Endothelial cell of umbilical vein (primary cell): Measurements from ENCODE around the gene KCTD19. TPM values are rescaled to one million over a fixed set of nuclear protein-coding genes. Genes with fewer than 3 reads are reported as not detected.

Experiments
- BruUV-seq: library from RNA; stranded (reverse); fragments of 400-500 nt; replicated peaks from 2 replicates; lab custom pipeline; 2021; lab: Mats Ljungman, UMichigan
- CTCF ChIA-PET: fragments of 300-600, 350-600 bp; sonication (Branson Sonifier 250); formaldehyde crosslinking; loops from one replicate; lab custom pipeline; 2021; ENCODE audit warnings: antibody characterized with exemption, inconsistent platforms; lab: Charles Lee
- POLR2A ChIA-PET: fragments of 300-600, 350-600 bp; sonication (Branson Sonifier 250); formaldehyde crosslinking; loops from one replicate; lab custom pipeline; 2021; ENCODE audit warnings: antibody characterized with exemption, inconsistent platforms; lab: Charles Lee
- DNase-seq: peaks from one replicate; pipeline ENCODE4 v3.0.0-alpha.2; 2011; ENCODE audit warnings: low read depth, low spot score
- FAIRE-seq: peaks from 2 replicates; lab custom pipeline; 2011; peaks lifted over from hg19 to GRCh38; lab: Jason Lieb, UNC
- H2AFZ ChIP-seq: 2 replicates; pipeline ENCODE4 v1.6.0; 2012; ENCODE audit warnings: low read depth, low read length, control low read depth, inconsistent platforms
- H3K27ac ChIP-seq: 2 replicates; pipeline ENCODE4 v1.5.1; 2011; ENCODE audit warnings: low read depth, mild to moderate bottlenecking, control low read depth, low read length, moderate library complexity; ENCODE audit not compliant: insufficient read depth
- H3K27me3 ChIP-seq, 2 experiments: 2 replicates each; pipeline versions ENCODE4 v1.6.0 to v1.6.1; 2011; ENCODE audit warnings: low read length in 2 of 2, mixed read lengths in 1 of 2; ENCODE audit not compliant: control insufficient read depth in 2 of 2, insufficient read depth in 2 of 2
- H3K36me3 ChIP-seq, 2 experiments: 2 replicates in 1 of 2; 3 replicates in 1 of 2; pipeline ENCODE4 v1.5.1; 2011; ENCODE audit warnings: low read length in 2 of 2, mild to moderate bottlenecking in 1 of 2, moderate library complexity in 1 of 2; ENCODE audit not compliant: control insufficient read depth in 2 of 2, insufficient read depth in 2 of 2; ENCODE audit errors: extremely low read depth in 1 of 2
- H3K4me1 ChIP-seq: 3 replicates; pipeline ENCODE4 v1.5.1; 2011; ENCODE audit warnings: mild to moderate bottlenecking, low read length; ENCODE audit not compliant: control insufficient read depth, insufficient read depth; ENCODE audit errors: extremely low read depth
- H3K4me2 ChIP-seq: 2 replicates; pipeline ENCODE4 v1.6.1; 2011; ENCODE audit warnings: low read length, control low read depth, mixed read lengths; ENCODE audit not compliant: insufficient read depth
- H3K4me3 ChIP-seq, 3 experiments: fragments of 200-600 bp in 1 of 3; sonication (generic), shearing (Covaris generic) in 1 of 3; replicated peaks in 1 of 3; 2 replicates each; pipeline ENCODE4 v1.5.1; 2011 to 2016; ENCODE audit warnings: control low read depth in 3 of 3, low read length in 3 of 3, mild to moderate bottlenecking in 2 of 3, inconsistent platforms in 1 of 3, low read depth in 1 of 3, moderate library complexity in 1 of 3; ENCODE audit not compliant: insufficient read depth in 1 of 3
- H3K79me2 ChIP-seq: 2 replicates; pipeline ENCODE4 v1.6.0; 2012; ENCODE audit warnings: low read length, inconsistent platforms; ENCODE audit not compliant: control insufficient read depth, insufficient read depth
- H3K9ac ChIP-seq: replicated peaks from 2 replicates; pipeline ENCODE3; 2011; ENCODE audit warnings: low read length, control low read depth; ENCODE audit not compliant: insufficient read depth; ENCODE audit errors: extremely low read depth
- H3K9me1 ChIP-seq: replicated peaks from 3 replicates; pipeline ENCODE4 v1.6.0; 2011; ENCODE audit warnings: mild to moderate bottlenecking, low read length; ENCODE audit not compliant: control insufficient read depth, insufficient read depth; ENCODE audit errors: extremely low read depth
- H3K9me3 ChIP-seq: replicated peaks from 2 replicates; pipeline ENCODE4 v1.5.1; 2012; ENCODE audit warnings: low read length, inconsistent platforms; ENCODE audit not compliant: control insufficient read depth, insufficient read depth
- H4K20me1 ChIP-seq: replicated peaks from 2 replicates; pipeline ENCODE3; 2011; ENCODE audit warnings: mild to moderate bottlenecking, low read length; ENCODE audit not compliant: control insufficient read depth, insufficient read depth; ENCODE audit errors: extremely low read depth
- CTCF ChIP-seq, 2 donors: IDR thresholded peaks; 1 replicate in 1 of 2; 2 replicates in 1 of 2; pipeline ENCODE4 v1.5.1; 2011; ENCODE audit warnings: low read length in 2 of 2, mild to moderate bottlenecking in 2 of 2, moderate library complexity in 2 of 2, control low read depth in 1 of 2, inconsistent platforms in 1 of 2, low read depth in 1 of 2; ENCODE audit not compliant: insufficient read depth in 1 of 2; ENCODE audit errors: extremely low read depth in 1 of 2
- FOS ChIP-seq: IDR thresholded peaks from 2 replicates; pipeline ENCODE4 v1.6.1; 2011; ENCODE audit warnings: mild to moderate bottlenecking, low read length, moderate library complexity, borderline replicate concordance; ENCODE audit not compliant: insufficient read depth
- GATA2 ChIP-seq: IDR thresholded peaks from 2 replicates; pipeline ENCODE4 v1.7.0; 2011; ENCODE audit warnings: low read depth, mild to moderate bottlenecking, moderate library complexity, mixed read lengths, low read length; ENCODE audit not compliant: insufficient read length, insufficient read depth
- JUN ChIP-seq: IDR thresholded peaks from 2 replicates; pipeline ENCODE4 v1.6.1; 2011; ENCODE audit warnings: borderline replicate concordance, low read depth; ENCODE audit not compliant: insufficient read length, insufficient read depth
- MAX ChIP-seq: IDR thresholded peaks from 2 replicates; pipeline ENCODE4 v1.6.1; 2011; ENCODE audit not compliant: insufficient read depth, insufficient read length
- MYC ChIP-seq: IDR thresholded peaks from one replicate; pipeline ENCODE4 v1.6.1; 2011; ENCODE audit warnings: mild to moderate bottlenecking, low read depth, low read length
- POLR2A ChIP-seq: IDR thresholded peaks from 2 replicates; pipeline ENCODE4 v1.6.1; 2012; ENCODE audit warnings: low read depth, mild to moderate bottlenecking, control low read depth, low read length
- POLR2AphosphoS5 ChIP-seq: IDR thresholded peaks from 2 replicates; pipeline ENCODE4 v1.6.1; 2012; ENCODE audit warnings: low read depth, mild to moderate bottlenecking, control low read depth, low read length, moderate library complexity; ENCODE audit not compliant: insufficient read depth
- dilution Hi-C: fragments of 300-500 bp; cut with MboI; formaldehyde crosslinking; loops from one replicate; pipeline ENCODE4 v1.15.0; 2019; ENCODE audit warnings: low sequenced_read_pairs; ENCODE audit not compliant: extremely low pct_ligation_motif_present
- intact Hi-C: fragments of 100-400 bp; cut with micrococcal nuclease; formaldehyde crosslinking; loops from one replicate; pipeline ENCODE4 v1.10.0; 2022
- polyA plus RNA-seq, 4 experiments: library from polyadenylated mRNA; depleted of rRNA in 3 of 4; stranded (reverse) in 3 of 4; unstranded in 1 of 4; fragments of >200 nt; gene quantifications; 2 replicates each; pipeline versions ENCODE4 v1.2.1 to v1.2.3, GENCODE V29; 2011 to 2012; ENCODE audit warnings: missing spikeins in 1 of 4
- total RNA-seq: library from RNA; stranded (reverse); gene quantifications from 2 replicates; pipeline ENCODE4 v1.2.3, GENCODE V29; 2021

Gene KCTD19
- total and polyA plus RNA-seq, 2 donors (not counting 3 experiments of a cell fraction or from before 2014, with no cell fraction given), result 0.21 to 0.44 TPM

- H3K4me2 ChIP-seq, result peak overlapping the region; percentile 42
- H3K27ac ChIP-seq, result peak overlapping the region; percentile 88
- H3K9me3 ChIP-seq, result no peaks in the 10 kb centered on the region
- no peak overlapping the region for H3K4me3 ChIP-seq
- peaks cover 0 to under 1% of the 10 kb centered on the region in 2 experiments for H3K27me3 ChIP-seq
- peak overlapping the region; percentile 47 for H3K9ac ChIP-seq
- peaks cover 0 to 3% of the 10 kb centered on the region in 2 experiments for H3K36me3 ChIP-seq
- dilution Hi-C loops (no loop called here), intact Hi-C loops (no loop called here)
- no peaks in the 10 kb centered on the region for H3K9me1 ChIP-seq
- DNase-seq, result no peak
- H2AFZ ChIP-seq, result no peak overlapping the region
- POLR2A ChIA-PET, result interaction anchor here (1.9 kb wide), 1 partner anchor 25 kb away, joined by 6 read pairs; no protein-coding TSS in a partner anchor
- no peak for TF ChIP-seq POLR2AphosphoS5
- TF ChIP-seq FOS, result no peak
- TF ChIP-seq JUN, result no peak
- no peak for TF ChIP-seq MAX
- no peak for TF ChIP-seq MYC
- TF ChIP-seq GATA2, result no peak
- TF ChIP-seq POLR2A, result no peak
- no peak for TF ChIP-seq CTCF (IDR thresholded peaks at IDR 0.05; ENCODE audit: extremely low read depth in 1 of 2, insufficient read depth in 1 of 2, low read depth in 1 of 2, low read length in 2 of 2)
- H3K4me1 ChIP-seq, result peaks cover 65% of the 10 kb centered on the region
- BruUV-seq, result no TSS peak
- CTCF ChIA-PET, result interaction anchor here (0.9 to 2.0 kb wide), 10 partner anchors 13 to 227 kb away, joined by 3 to 10 read pairs (median 4); partner anchors contain the start of genes KCTD19 and LRRC36
- H3K79me2 ChIP-seq, result peaks cover 46% of the 10 kb centered on the region
- FAIRE-seq, result no peak
- no peaks in the 10 kb centered on the region for H4K20me1 ChIP-seq
Observed at GRCh38 chr16:67245186-67245585, 81.4 kb downstream of the KCTD19 start.
